OCI-LY3 (cell line): Measurements from ENCODE around the gene EEF1AKMT2.

Experiments
- EZH2phosphoT487 ChIP-seq: fragments of 200-600 bp; shearing (Covaris generic); IDR thresholded peaks from 2 replicates; pipeline ENCODE4 v1.6.1; 2018; ENCODE audit warnings: antibody characterized with exemption, mixed run types, low read depth
- TF ChIP-seq, protein P1 (sequence below): fragments of 200-600, 300-600 bp; sonication (generic); IDR thresholded peaks from 2 replicates; pipeline ENCODE4 v1.5.1; 2014; ENCODE audit warnings: antibody characterized with exemption, low read length, low read depth

DNA sequence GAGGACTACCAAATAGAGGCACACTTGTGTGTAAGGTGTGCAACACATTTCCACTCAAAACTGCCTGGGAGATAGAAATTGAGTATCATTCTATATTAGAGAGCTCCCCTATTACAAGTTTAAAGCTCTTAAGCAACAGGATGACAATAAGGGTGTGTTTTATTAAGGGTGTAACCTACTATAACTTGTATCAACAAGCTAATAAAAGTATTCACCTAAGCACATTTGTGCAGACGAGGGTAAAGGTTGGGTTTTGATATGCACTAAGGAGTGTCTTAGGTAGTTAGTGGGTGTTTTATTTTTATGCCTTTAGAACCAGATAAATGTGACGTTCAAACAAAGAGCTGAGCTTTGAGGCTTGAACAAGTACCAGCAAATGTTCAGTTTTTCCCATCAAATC, 44.7 kb downstream of the EEF1AKMT2 start:
- TF ChIP-seq, protein P1, sequence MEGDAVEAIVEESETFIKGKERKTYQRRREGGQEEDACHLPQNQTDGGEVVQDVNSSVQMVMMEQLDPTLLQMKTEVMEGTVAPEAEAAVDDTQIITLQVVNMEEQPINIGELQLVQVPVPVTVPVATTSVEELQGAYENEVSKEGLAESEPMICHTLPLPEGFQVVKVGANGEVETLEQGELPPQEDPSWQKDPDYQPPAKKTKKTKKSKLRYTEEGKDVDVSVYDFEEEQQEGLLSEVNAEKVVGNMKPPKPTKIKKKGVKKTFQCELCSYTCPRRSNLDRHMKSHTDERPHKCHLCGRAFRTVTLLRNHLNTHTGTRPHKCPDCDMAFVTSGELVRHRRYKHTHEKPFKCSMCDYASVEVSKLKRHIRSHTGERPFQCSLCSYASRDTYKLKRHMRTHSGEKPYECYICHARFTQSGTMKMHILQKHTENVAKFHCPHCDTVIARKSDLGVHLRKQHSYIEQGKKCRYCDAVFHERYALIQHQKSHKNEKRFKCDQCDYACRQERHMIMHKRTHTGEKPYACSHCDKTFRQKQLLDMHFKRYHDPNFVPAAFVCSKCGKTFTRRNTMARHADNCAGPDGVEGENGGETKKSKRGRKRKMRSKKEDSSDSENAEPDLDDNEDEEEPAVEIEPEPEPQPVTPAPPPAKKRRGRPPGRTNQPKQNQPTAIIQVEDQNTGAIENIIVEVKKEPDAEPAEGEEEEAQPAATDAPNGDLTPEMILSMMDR = no peak
- no peak for TF ChIP-seq EZH2phosphoT487
